Measurements from ENCODE around the gene CTNNA2.

Gene CTNNA2

GRCh38 chr2:79935771-79936657 lies 423.2 kb downstream of the CTNNA2 start:
- peak; percentile 68 to 78 for DNase-seq (ENCODE audit: low read depth in 2 of 2)
- no peak overlapping the region for H3K4me3 ChIP-seq (replicated peaks in 1 of 2; ENCODE audit: low read depth in 2 of 2, low read length in 2 of 2)
- peak; percentile 73 for TF ChIP-seq CTCF (IDR thresholded peaks at IDR 0.05; ENCODE audit: low read depth, low read length)

GRCh38 chr2:79936715-79937114 lies 423.9 kb downstream of the CTNNA2 start:
- TF ChIP-seq CTCF (IDR thresholded peaks at IDR 0.05; ENCODE audit: low read depth, low read length), result no peak
- no peak overlapping the region for H3K4me3 ChIP-seq (replicated peaks in 1 of 2; ENCODE audit: low read depth in 2 of 2, low read length in 2 of 2)
- DNase-seq (ENCODE audit: low read depth in 2 of 2), result no peak

- H3K4me3 ChIP-seq (replicated peaks in 1 of 2; ENCODE audit: low read depth in 2 of 2, low read length in 2 of 2), result no peak overlapping the region
- no peak for TF ChIP-seq CTCF (IDR thresholded peaks at IDR 0.05; ENCODE audit: low read depth, low read length)
- DNase-seq (ENCODE audit: low read depth in 2 of 2), result no peak
Observed at GRCh38 chr2:79938648-79939047, 425.8 kb downstream of the CTNNA2 start.

- H3K4me3 ChIP-seq (replicated peaks in 1 of 2; ENCODE audit: low read depth in 2 of 2, low read length in 2 of 2), result no peak overlapping the region
- no peak for DNase-seq (ENCODE audit: low read depth in 2 of 2)
- TF ChIP-seq CTCF (IDR thresholded peaks at IDR 0.05; ENCODE audit: low read depth, low read length), result no peak
Observed at GRCh38 chr2:79940364-79940763, 427.5 kb downstream of the CTNNA2 start.

- no peak for DNase-seq (ENCODE audit: low read depth in 2 of 2)
- no peak for TF ChIP-seq CTCF (IDR thresholded peaks at IDR 0.05; ENCODE audit: low read depth, low read length)
- H3K4me3 ChIP-seq (replicated peaks in 1 of 2; ENCODE audit: low read depth in 2 of 2, low read length in 2 of 2), result no peak overlapping the region
Observed at GRCh38 chr2:79941179-79941578, 428.3 kb downstream of the CTNNA2 start.

GRCh38 chr2:79944205-79944604 lies 431.4 kb downstream of the CTNNA2 start:
- TF ChIP-seq CTCF (IDR thresholded peaks at IDR 0.05; ENCODE audit: low read depth, low read length), result no peak
- H3K4me3 ChIP-seq (replicated peaks in 1 of 2; ENCODE audit: low read depth in 2 of 2, low read length in 2 of 2), result no peak overlapping the region
- DNase-seq (ENCODE audit: low read depth in 2 of 2), result no peak

All from cardiac fibroblast (primary cell).